HFF-Myc (cell line): ENCODE results near the gene PIGBOS1.

Experiments used
- DNase-seq: peaks from one replicate; pipeline ENCODE4 v3.0.0-alpha.2; 2011; ENCODE audit warnings: low read depth; ENCODE audit errors: extremely low read depth
- H3K4me3 ChIP-seq: replicated peaks from 2 replicates; pipeline ENCODE4 v1.5.1; 2011; ENCODE audit warnings: low read depth, mild to moderate bottlenecking, control low read depth, low read length
- CTCF ChIP-seq: IDR thresholded peaks from 2 replicates; pipeline ENCODE4 v1.5.1; 2012; ENCODE audit warnings: mild to moderate bottlenecking, low read depth, low read length, control low read depth; ENCODE audit errors: missing control alignments

PIGBOS1 gene

GRCh38 chr15:55279746-55280351 lies 39.1 kb downstream of the PIGBOS1 start:
- H3K4me3 ChIP-seq, result no peak overlapping the region
- DNase-seq, result peak; percentile 89
- TF ChIP-seq CTCF, result no peak

- TF ChIP-seq CTCF, result no peak
- H3K4me3 ChIP-seq, result no peak overlapping the region
- DNase-seq, result no peak
Observed at GRCh38 chr15:55279100-55279745, 39.7 kb downstream of the PIGBOS1 start.

- H3K4me3 ChIP-seq, result no peak overlapping the region
- DNase-seq, result no peak
- no peak for TF ChIP-seq CTCF
Observed at GRCh38 chr15:55277715-55278114, 41.2 kb downstream of the PIGBOS1 start.

GRCh38 chr15:55277116-55277564 lies 41.8 kb downstream of the PIGBOS1 start:
- no peak for DNase-seq
- TF ChIP-seq CTCF, result no peak
- H3K4me3 ChIP-seq, result no peak overlapping the region

GRCh38 chr15:55276324-55276723 lies 42.6 kb downstream of the PIGBOS1 start:
- H3K4me3 ChIP-seq, result no peak overlapping the region
- TF ChIP-seq CTCF, result no peak
- no peak for DNase-seq

- no peak overlapping the region for H3K4me3 ChIP-seq
- DNase-seq, result no peak
- no peak for TF ChIP-seq CTCF
Observed at GRCh38 chr15:55270291-55270690, 48.6 kb downstream of the PIGBOS1 start.

- no peak for TF ChIP-seq CTCF
- no peak overlapping the region for H3K4me3 ChIP-seq
- DNase-seq, result no peak
Observed at GRCh38 chr15:55268176-55268695, 50.7 kb downstream of the PIGBOS1 start.
